GM18526 (cell line): Measurements from ENCODE around the gene KLRG1.

Experiments
- POLR2A ChIP-seq: IDR thresholded peaks from 3 replicates; pipeline ENCODE4 v1.6.1; 2011; ENCODE audit not compliant: insufficient read length; ENCODE audit errors: extremely low read depth

KLRG1 gene

GRCh38 chr12:8958066-8958465, 31.3 kb upstream of the KLRG1 start:
- TF ChIP-seq POLR2A = no peak

- TF ChIP-seq POLR2A = no peak
Measured at GRCh38 chr12:8960176-8960575, 29.2 kb upstream of the KLRG1 start.

- TF ChIP-seq POLR2A = no peak
Measured at GRCh38 chr12:8968761-8969160, 20.6 kb upstream of the KLRG1 start.

- TF ChIP-seq POLR2A = no peak
Measured at GRCh38 chr12:8969861-8970411, 19.4 kb upstream of the KLRG1 start.

- no peak for TF ChIP-seq POLR2A
Measured at GRCh38 chr12:8970432-8970831, 18.9 kb upstream of the KLRG1 start.

GRCh38 chr12:8980137-8980536, 9.2 kb upstream of the KLRG1 start:
- no peak for TF ChIP-seq POLR2A

- no peak for TF ChIP-seq POLR2A
Measured at GRCh38 chr12:8985213-8985754, 4.1 kb upstream of the KLRG1 start.

GRCh38 chr12:8987163-8987562, 2.2 kb upstream of the KLRG1 start:
- TF ChIP-seq POLR2A = no peak

GRCh38 chr12:8987685-8988084, 1.7 kb upstream of the KLRG1 start:
- TF ChIP-seq POLR2A = no peak

- TF ChIP-seq POLR2A = no peak
Measured at GRCh38 chr12:8991371-8992345, 2.3 kb downstream of the KLRG1 start.

- no peak for TF ChIP-seq POLR2A
Measured at GRCh38 chr12:8993827-8994226, 4.5 kb downstream of the KLRG1 start.

GRCh38 chr12:8995021-8995775, 5.9 kb downstream of the KLRG1 start:
- no peak for TF ChIP-seq POLR2A

- no peak for TF ChIP-seq POLR2A
Measured at GRCh38 chr12:8996682-8997405, 7.5 kb downstream of the KLRG1 start.

- TF ChIP-seq POLR2A = no peak
Measured at GRCh38 chr12:9001233-9001632, 11.9 kb downstream of the KLRG1 start.

GRCh38 chr12:9002335-9002734, 13.0 kb downstream of the KLRG1 start:
- no peak for TF ChIP-seq POLR2A
